IMR-90 (cell line): ENCODE measurements around the gene NFAT5. TPM values are rescaled to one million over a fixed set of nuclear protein-coding genes. Genes with fewer than 3 reads are reported as not detected.

Experiments used
- ATAC-seq: fragments of 200-7000 bp; cut with Tn5 transposase; 2 replicates; pipeline ENCODE4 v1.9.1; 2020; ENCODE audit warnings: low read depth, mild to moderate bottlenecking, moderate library complexity
- BruUV-seq: library from RNA; stranded (reverse); fragments of 400-500 nt; replicated peaks from 2 replicates; lab custom pipeline; 2021; lab: Mats Ljungman, UMichigan
- CTCF ChIA-PET: fragments of 300-600 bp; formaldehyde crosslinking; extraction: SDS; loops from one replicate; lab custom pipeline; 2021; ENCODE audit warnings: antibody characterized with exemption; lab: Yijun Ruan, JAX
- POLR2A ChIA-PET: fragments of 300-600 bp; sonication (Branson Sonifier 250); formaldehyde crosslinking; loops from one replicate; lab custom pipeline; 2022; ENCODE audit warnings: antibody characterized with exemption; ENCODE audit not compliant: unreplicated experiment; lab: Charles Lee
- DNase-seq: peaks from one replicate; pipeline ENCODE4 v3.0.0; 2013
- H2AFZ ChIP-seq: replicated peaks from 2 replicates; pipeline ENCODE3; 2013; ENCODE audit warnings: low read length, mild to moderate bottlenecking; ENCODE audit not compliant: poor library complexity
- H2AK5ac ChIP-seq: 2 replicates; pipeline ENCODE4 v1.6.1; 2013; ENCODE audit warnings: low read depth, low read length, inconsistent platforms
- H2AK9ac ChIP-seq: replicated peaks from 2 replicates; pipeline ENCODE3; 2013; ENCODE audit warnings: mild to moderate bottlenecking, low read depth, low read length, moderate library complexity; ENCODE audit not compliant: poor library complexity
- H2BK120ac ChIP-seq: 2 replicates; pipeline ENCODE4 v1.6.1; 2013; ENCODE audit warnings: low read depth, low read length, inconsistent platforms
- H2BK15ac ChIP-seq: 3 replicates; pipeline ENCODE4 v1.6.1; 2013; ENCODE audit warnings: low read depth, low read length, inconsistent platforms
- H2BK20ac ChIP-seq: 2 replicates; pipeline ENCODE4 v1.6.1; 2013; ENCODE audit warnings: low read depth, mild to moderate bottlenecking, inconsistent platforms, low read length, moderate library complexity
- H2BK5ac ChIP-seq: 2 replicates; pipeline ENCODE4 v1.6.1; 2013; ENCODE audit warnings: mild to moderate bottlenecking, low read depth, low read length, inconsistent platforms; ENCODE audit not compliant: poor library complexity, severe bottlenecking
- H3K14ac ChIP-seq: replicated peaks from 2 replicates; pipeline ENCODE4 v1.6.1; 2013; ENCODE audit warnings: low read depth, low read length, inconsistent platforms
- H3K18ac ChIP-seq: 2 replicates; pipeline ENCODE4 v1.6.1; 2013; ENCODE audit warnings: low read depth, low read length, control low read depth
- H3K23ac ChIP-seq: 2 replicates; pipeline ENCODE4 v1.6.1; 2013; ENCODE audit warnings: low read depth, low read length, inconsistent platforms
- H3K27ac ChIP-seq: 2 replicates; pipeline ENCODE4 v1.5.1; 2013; ENCODE audit warnings: mild to moderate bottlenecking, control low read depth, low read length; ENCODE audit not compliant: insufficient read depth
- H3K27me3 ChIP-seq: 2 replicates; pipeline ENCODE4 v1.6.1; 2013; ENCODE audit warnings: low read length; ENCODE audit not compliant: control insufficient read depth, insufficient read depth
- H3K36me3 ChIP-seq: 2 replicates; pipeline ENCODE4 v1.6.1; 2013; ENCODE audit warnings: low read length, mixed read lengths; ENCODE audit not compliant: control insufficient read depth, insufficient read depth
- H3K4ac ChIP-seq: 2 replicates; pipeline ENCODE4 v1.6.1; 2013; ENCODE audit warnings: low read depth, low read length, inconsistent platforms
- H3K4me1 ChIP-seq: 2 replicates; pipeline ENCODE4 v1.6.1; 2013; ENCODE audit warnings: low read length, mixed read lengths; ENCODE audit not compliant: control insufficient read depth, insufficient read depth
- H3K4me2 ChIP-seq: 2 replicates; pipeline ENCODE4 v1.6.1; 2013; ENCODE audit warnings: low read depth, mild to moderate bottlenecking, control low read depth, low read length, moderate library complexity
- H3K4me3 ChIP-seq: 2 replicates; pipeline ENCODE4 v1.5.1; 2013; ENCODE audit warnings: low read depth, mild to moderate bottlenecking, control low read depth, low read length, moderate library complexity; ENCODE audit not compliant: insufficient read depth
- H3K56ac ChIP-seq: 2 replicates; pipeline ENCODE4 v1.6.1; 2013; ENCODE audit warnings: low read length, inconsistent platforms; ENCODE audit not compliant: insufficient read depth; ENCODE audit errors: extremely low read depth
- H3K79me1 ChIP-seq, 2 experiments: 2 replicates each; pipeline ENCODE4 v1.6.1; 2013; ENCODE audit warnings: low read length in 2 of 2, inconsistent platforms in 1 of 2, low read depth in 1 of 2
- H3K9ac ChIP-seq: 2 replicates; pipeline ENCODE4 v1.6.1; 2013; ENCODE audit warnings: low read depth, low read length, control low read depth
- H3K9me1 ChIP-seq: 2 replicates; pipeline ENCODE4 v1.6.1; 2013; ENCODE audit warnings: low read length, inconsistent platforms; ENCODE audit not compliant: insufficient read depth
- H3K9me3 ChIP-seq: 2 replicates; pipeline ENCODE4 v1.6.1; 2013; ENCODE audit warnings: low read length; ENCODE audit not compliant: control insufficient read depth, insufficient read depth
- H4K20me1 ChIP-seq: 2 replicates; pipeline ENCODE4 v1.6.1; 2013; ENCODE audit warnings: low read length, inconsistent platforms; ENCODE audit not compliant: insufficient read depth
- H4K5ac ChIP-seq: 2 replicates; pipeline ENCODE4 v1.6.1; 2013; ENCODE audit warnings: mild to moderate bottlenecking, low read depth, low read length, control low read depth
- H4K8ac ChIP-seq, 2 experiments: 2 replicates each; pipeline ENCODE4 v1.6.1; 2013; ENCODE audit warnings: low read depth in 2 of 2, low read length in 2 of 2, control low read depth in 1 of 2, inconsistent platforms in 1 of 2
- H4K91ac ChIP-seq: 2 replicates; pipeline ENCODE4 v1.6.1; 2013; ENCODE audit warnings: low read depth, low read length, inconsistent platforms; ENCODE audit not compliant: insufficient read depth
- BHLHE40 ChIP-seq: fragments of 150-350 bp; IDR thresholded peaks from 2 replicates; pipeline ENCODE4 v1.6.1; 2016; ENCODE audit warnings: mild to moderate bottlenecking, low read depth, low read length
- CTCF ChIP-seq: conservative IDR thresholded peaks from 2 replicates; pipeline ENCODE4 v1.5.1; 2012; ENCODE audit warnings: mild to moderate bottlenecking, low read depth, low read length, improper control_type of control experiment
- RAD21 ChIP-seq: IDR thresholded peaks from 2 replicates; pipeline ENCODE4 v1.6.1; 2012; ENCODE audit warnings: low read length, improper control_type of control experiment
- SMC3 ChIP-seq: fragments of 150-350 bp; IDR thresholded peaks from 2 replicates; pipeline ENCODE4 v1.6.1; 2016; ENCODE audit warnings: low read depth, mild to moderate bottlenecking, antibody characterized with exemption, low read length, moderate library complexity
- WGBS, 2 experiments: methylation state at CpG; one replicate each; pipeline versions ENCODE4 v1.1.5 to v1.1.7; 2013; ENCODE audit warnings: missing lambda C conversion rate in 2 of 2; ENCODE audit not compliant: insufficient read length in 1 of 2; ENCODE audit errors: extremely low coverage in 2 of 2; 5-methylcytosine and 5-hydroxymethylcytosine counted together
- dilution Hi-C: fragments of 300-500 bp; cut with HindIII; formaldehyde crosslinking; loops from one replicate; pipeline ENCODE4 v1.14.3; 2018; ENCODE audit warnings: low sequenced_read_pairs; ENCODE audit not compliant: unreplicated experiment
- in situ Hi-C: fragments of 300-500 bp; cut with MboI; formaldehyde crosslinking; loops from 3 replicates; pipeline ENCODE4 v1.14.3; 2019; ENCODE audit warnings: low sequenced_read_pairs, inconsistent platforms, mixed read lengths
- intact Hi-C: fragments of 100-400 bp; cut with micrococcal nuclease; formaldehyde crosslinking; loops from 2 replicates; pipeline ENCODE4 v1.10.0; 2022
- polyA plus RNA-seq, 3 experiments: library from polyadenylated mRNA; depleted of rRNA; stranded (reverse); fragments of >200 nt; gene quantifications; 2 replicates each; pipeline ENCODE4 v1.2.3, GENCODE V29; 2012; ENCODE audit warnings: low replicate concordance in 1 of 3
- total RNA-seq: library from RNA; depleted of rRNA; stranded (reverse); fragments of >200 nt; gene quantifications from 2 replicates; pipeline ENCODE4 v1.2.3, GENCODE V29; 2012
- TF ChIP-seq, protein P1 (sequence below): fragments of 150-350 bp; IDR thresholded peaks from 2 replicates; pipeline ENCODE4 v1.6.1; 2016; ENCODE audit warnings: low read depth, mild to moderate bottlenecking, low read length, moderate library complexity, borderline replicate concordance

NFAT5 gene
- total and polyA plus RNA-seq, 2 of the 4 experiments (the other 2 are of a cell fraction) = 10.9 to 20.1 TPM

DNA sequence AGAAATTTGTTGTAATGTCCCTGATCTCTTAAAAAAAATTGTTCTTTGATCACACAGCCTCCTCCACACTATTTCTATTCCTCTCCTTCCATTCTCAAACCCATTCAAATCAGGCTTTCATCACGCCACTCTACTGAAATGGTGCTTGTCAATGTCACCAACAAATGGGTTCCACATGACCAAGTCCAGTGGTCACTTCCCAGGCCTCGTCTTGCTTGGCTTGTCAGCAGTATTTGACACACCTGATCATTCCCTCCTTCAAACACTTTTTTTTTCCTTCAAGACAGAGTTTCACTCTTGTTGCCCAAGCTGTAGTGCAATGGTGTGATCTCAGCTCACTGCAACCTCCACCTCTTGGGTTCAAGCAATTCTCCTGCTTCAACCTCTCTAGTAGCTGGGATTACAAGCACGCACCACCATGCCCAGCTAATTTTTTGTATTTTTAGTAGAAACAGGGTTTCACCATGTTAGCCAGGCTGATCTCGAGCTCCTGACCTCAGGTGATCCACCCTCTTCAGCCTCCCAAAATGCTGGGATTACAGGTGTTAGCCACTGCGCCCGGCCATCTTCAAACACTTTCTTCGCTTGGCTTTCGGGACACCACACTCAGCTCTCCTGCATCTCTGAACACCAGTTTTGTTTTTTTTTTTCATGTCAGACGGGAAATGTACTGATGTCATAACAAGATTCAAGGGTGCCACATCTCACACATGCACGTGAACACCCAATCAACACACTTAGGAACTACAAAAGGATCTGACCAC is 142.3 kb downstream of the NFAT5 start (continued):
- TF ChIP-seq BHLHE40 = no peak

DNA sequence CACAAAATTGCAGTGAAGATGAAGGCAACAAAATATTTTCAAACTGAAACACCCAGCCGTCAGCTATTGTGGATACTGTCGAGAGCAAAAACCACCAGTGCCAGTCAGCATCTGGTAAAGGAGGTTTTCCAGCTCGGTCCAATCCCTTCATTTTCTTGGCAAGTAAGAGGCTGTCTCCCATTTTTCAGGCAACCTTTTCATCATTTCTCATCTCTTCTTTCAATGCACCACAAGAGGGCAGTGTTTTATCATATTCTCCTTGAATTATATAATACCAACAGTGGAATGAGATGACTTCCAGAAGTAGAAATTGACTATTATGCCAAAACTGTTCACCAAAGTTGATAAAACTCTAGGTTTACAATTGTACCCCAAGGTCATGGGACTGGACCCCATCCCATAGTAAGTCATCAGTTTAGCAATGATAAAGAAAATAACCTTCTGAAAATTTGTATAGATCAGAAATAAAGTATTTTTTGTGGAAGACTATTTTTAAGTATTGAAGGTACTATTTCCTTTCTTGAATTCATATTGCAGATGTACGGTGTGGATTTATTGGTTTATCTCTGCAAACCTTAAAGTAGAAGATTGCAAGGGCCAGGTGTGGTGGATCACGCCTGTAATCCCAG is 143.8 kb downstream of the NFAT5 start:
- ChIA-PET CTCF (interaction anchor here (1.0 to 1.3 kb wide), 2 partner anchors 9 to 14 kb away, joined by 3 to 5 read pairs; no protein-coding TSS in a partner anchor), POLR2A (no interaction called here)
- Histone ChIP-seq H4K5ac (no peak overlapping the region), H2AFZ (no peak overlapping the region), H3K4me1 (peaks cover 4% of the 10 kb centered on the region; the same call in 1 of the 2 replicates), H4K20me1 (peaks cover 7% of the 10 kb centered on the region; the same call in 1 of the 2 replicates), H3K27me3 (no peaks in the 10 kb centered on the region), H3K14ac (no peak overlapping the region), H2BK20ac (no peak overlapping the region), H2AK9ac (no peak overlapping the region), H2AK5ac (no peak overlapping the region), H3K4ac (no peak overlapping the region), H4K91ac (no peak overlapping the region), H3K23ac (no peak overlapping the region), H3K79me1 (peaks cover 7 to 24% of the 10 kb centered on the region in 2 experiments), H3K9ac (no peak overlapping the region), H2BK5ac (no peak overlapping the region), H3K9me3 (no peaks in the 10 kb centered on the region), H3K9me1 (no peaks in the 10 kb centered on the region), H4K8ac (no peak overlapping the region), H3K18ac (no peak overlapping the region), H2BK120ac (no peak overlapping the region), H3K27ac (no peak overlapping the region), H3K4me2 (no peak overlapping the region), H3K4me3 (no peak overlapping the region), H3K56ac (no peak overlapping the region), H3K36me3 (peaks cover 42% of the 10 kb centered on the region), H2BK15ac (no peak overlapping the region)
- no TSS peak for BruUV-seq
- dilution Hi-C loops (no loop called here), intact Hi-C loops (loop anchor here (1.0 to 5.0 kb wide), 2 partner anchors 45 to 223 kb away; partner anchors contain the start of gene NOB1), in situ Hi-C loops (loop anchor here (5.0 kb wide), 1 partner anchor 43 kb away; the partner anchor contains the start of gene NOB1)
- TF ChIP-seq, protein P1, sequence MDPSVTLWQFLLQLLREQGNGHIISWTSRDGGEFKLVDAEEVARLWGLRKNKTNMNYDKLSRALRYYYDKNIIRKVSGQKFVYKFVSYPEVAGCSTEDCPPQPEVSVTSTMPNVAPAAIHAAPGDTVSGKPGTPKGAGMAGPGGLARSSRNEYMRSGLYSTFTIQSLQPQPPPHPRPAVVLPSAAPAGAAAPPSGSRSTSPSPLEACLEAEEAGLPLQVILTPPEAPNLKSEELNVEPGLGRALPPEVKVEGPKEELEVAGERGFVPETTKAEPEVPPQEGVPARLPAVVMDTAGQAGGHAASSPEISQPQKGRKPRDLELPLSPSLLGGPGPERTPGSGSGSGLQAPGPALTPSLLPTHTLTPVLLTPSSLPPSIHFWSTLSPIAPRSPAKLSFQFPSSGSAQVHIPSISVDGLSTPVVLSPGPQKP = no peak
- TF ChIP-seq SMC3 = peak; percentile 51
- TF ChIP-seq RAD21 = peak; percentile 64
- peak; percentile 69 for TF ChIP-seq CTCF
- DNase-seq (peak; percentile 73), ATAC-seq (peak; percentile 22; the same call in 1 of the 2 replicates)
- no CpG with 5 or more reads among the region's 5 CpGs for WGBS, 2 experiments
